ENCODE data around the gene KCNH2.

DNA sequence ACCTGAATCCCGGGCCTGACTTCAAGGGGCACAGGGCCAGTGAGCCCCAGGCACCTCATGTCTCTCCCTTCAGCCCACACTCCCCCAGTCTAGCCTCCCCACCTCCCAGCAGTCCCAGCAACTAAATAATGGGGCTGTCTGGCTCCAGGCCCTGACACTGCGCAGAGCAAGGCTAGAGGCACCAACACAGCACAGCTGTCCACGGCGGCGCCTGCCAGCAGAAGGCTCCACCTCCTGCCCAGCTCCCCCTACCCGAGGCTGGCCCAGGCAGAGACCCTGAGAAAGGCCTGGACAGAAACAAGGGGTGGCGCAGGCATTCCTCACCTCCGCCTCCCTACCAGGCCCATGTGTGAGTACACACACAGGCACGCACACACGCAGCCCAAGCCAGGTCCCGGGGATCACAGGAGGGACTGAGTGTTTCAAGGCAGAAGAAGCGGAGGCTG, 6.1 kb downstream of the KCNH2 start:
- TF ChIP-seq CTCF (IDR thresholded peaks at IDR 0.05) (no peak), EP300 (IDR thresholded peaks at IDR 0.05) (no peak)
